Activated CD4-positive, alpha-beta T cell treated with anti-CD3 and anti-CD28 coated beads, Interleukin-2, amount 50 U/mL, for 4 hours (primary cell): ENCODE data around the gene PDE11A.
"Not testable (repeated sequence)": the region's sequence is repeated elsewhere in the genome, so short reads cannot be mapped to it uniquely, and the experiment has no call there.

Source experiments
- DNase-seq, 2 experiments: peaks; one replicate each; pipeline ENCODE4 v3.0.0-alpha.2; 2020

PDE11A gene

GRCh38 chr2:178008636-178009289, 63.8 kb downstream of the PDE11A start:
- DNase-seq: no peak

- DNase-seq: no peak
These were observed 65.9 kb downstream of the PDE11A start for GRCh38 chr2:178006710-178007109.

GRCh38 chr2:178005756-178006155, 66.8 kb downstream of the PDE11A start:
- no peak for DNase-seq

GRCh38 chr2:178002038-178002437, 70.5 kb downstream of the PDE11A start:
- DNase-seq: no peak

- DNase-seq: no peak
These were observed 73.6 kb downstream of the PDE11A start for GRCh38 chr2:177998996-177999395.

GRCh38 chr2:177998006-177998405, 74.6 kb downstream of the PDE11A start:
- no peak for DNase-seq

- DNase-seq: no peak
These were observed 79.6 kb downstream of the PDE11A start for GRCh38 chr2:177992992-177993391.

- no peak for DNase-seq
These were observed 83.3 kb downstream of the PDE11A start for GRCh38 chr2:177989029-177989885.

GRCh38 chr2:177984749-177985148, 87.8 kb downstream of the PDE11A start:
- no peak for DNase-seq

GRCh38 chr2:177983183-177983788, 89.3 kb downstream of the PDE11A start:
- no peak for DNase-seq

GRCh38 chr2:177972782-177973181, 99.8 kb downstream of the PDE11A start:
- no peak for DNase-seq

GRCh38 chr2:177972123-177972522, 100.5 kb downstream of the PDE11A start:
- no peak for DNase-seq

GRCh38 chr2:177970670-177971454, 101.7 kb downstream of the PDE11A start:
- DNase-seq: no peak

- no peak for DNase-seq
These were observed 107.7 kb downstream of the PDE11A start for GRCh38 chr2:177964892-177965291.

- no peak for DNase-seq
These were observed 120.4 kb downstream of the PDE11A start for GRCh38 chr2:177952151-177952550.

GRCh38 chr2:177947598-177947997, 125.0 kb downstream of the PDE11A start:
- DNase-seq: not testable (repeated sequence)

- DNase-seq: not testable (repeated sequence)
These were observed 128.0 kb downstream of the PDE11A start for GRCh38 chr2:177944530-177944929.

- no peak for DNase-seq
These were observed 129.8 kb downstream of the PDE11A start for GRCh38 chr2:177942731-177943130.

- no peak for DNase-seq
These were observed 133.4 kb downstream of the PDE11A start for GRCh38 chr2:177939211-177939610.

GRCh38 chr2:177930916-177931315, 141.7 kb downstream of the PDE11A start:
- DNase-seq: no peak

GRCh38 chr2:177929662-177930522, 142.7 kb downstream of the PDE11A start:
- DNase-seq: no peak

GRCh38 chr2:177923323-177923722, 149.3 kb downstream of the PDE11A start:
- DNase-seq: no peak
